Spleen (tissue), 11 donors: ENCODE measurements around the gene CRTC3. TPM values are rescaled to one million over a fixed set of nuclear protein-coding genes. Genes with fewer than 3 reads are reported as not detected.

Experiments
- DNase-seq: peaks from one replicate; pipeline ENCODE4 v3.0.0-alpha.2; 2020
- H3K27ac ChIP-seq, 8 donors: fragments of 200-600 bp; sonication (generic) in 7 of 8; 1 replicate in 4 of 8; 2 replicates in 4 of 8; pipeline versions ENCODE4 v1.5.0 to v1.8.0; 2016 to 2021; ENCODE audit warnings: inconsistent platforms in 4 of 8, mild to moderate bottlenecking in 4 of 8, moderate library complexity in 1 of 8
- H3K27me3 ChIP-seq, 7 donors: fragments of 200-600 bp; sonication (generic) in 6 of 7; replicated peaks in 1 of 7; 1 replicate in 4 of 7; 2 replicates in 3 of 7; pipeline versions ENCODE4 v1.5.0 to v1.8.0; 2016 to 2021; ENCODE audit warnings: inconsistent platforms in 3 of 7, mild to moderate bottlenecking in 1 of 7
- H3K36me3 ChIP-seq, 6 donors: fragments of 200-600 bp; sonication (generic) in 5 of 6; 1 replicate in 4 of 6; 2 replicates in 2 of 6; pipeline versions ENCODE4 v1.5.0 to v1.8.0; 2016 to 2021; ENCODE audit warnings: inconsistent platforms in 2 of 6
- H3K4me1 ChIP-seq, 6 donors: fragments of 200-600 bp; sonication (generic) in 5 of 6; 1 replicate in 3 of 6; 2 replicates in 3 of 6; pipeline versions ENCODE4 v1.5.0 to v1.8.0; 2016 to 2021; ENCODE audit warnings: inconsistent platforms in 3 of 6
- H3K4me3 ChIP-seq, 8 donors: fragments of 200-600 bp; sonication (generic) in 7 of 8; 1 replicate in 4 of 8; 2 replicates in 4 of 8; pipeline versions ENCODE4 v1.5.0 to v1.8.0; 2016 to 2021; ENCODE audit warnings: inconsistent platforms in 4 of 8, mild to moderate bottlenecking in 4 of 8, moderate library complexity in 2 of 8
- H3K9me3 ChIP-seq, 8 donors: fragments of 200-600 bp; sonication (generic) in 7 of 8; 1 replicate in 4 of 8; 2 replicates in 4 of 8; pipeline versions ENCODE4 v1.5.0 to v1.8.0; 2016 to 2021; ENCODE audit warnings: inconsistent platforms in 4 of 8
- POLR2A ChIP-seq, 3 donors: fragments of 450-650 bp; IDR thresholded peaks; one replicate each; pipeline ENCODE4 v1.5.1; 2017; ENCODE audit warnings: antibody characterized with exemption in 3 of 3, mild to moderate bottlenecking in 1 of 3
- POLR2AphosphoS5 ChIP-seq, 3 donors: sonication (generic); formaldehyde crosslinking; IDR thresholded peaks; one replicate each; pipeline ENCODE4 v1.5.1; 2017; ENCODE audit warnings: antibody characterized with exemption in 3 of 3
- WGBS, 5 donors: extraction: QIAGEN DNeasy Blood & Tissue Kit in 3 of 5; methylation state at CpG; one replicate each; pipeline versions ENCODE4 v1.1.5 to v1.1.7; 2013 to 2018; 5-methylcytosine and 5-hydroxymethylcytosine counted together
- intact Hi-C: fragments of 100-400 bp; cut with DNase I; formaldehyde crosslinking; loops from one replicate; pipeline ENCODE4 v1.15.0; 2023; ENCODE audit warnings: low total_unique reads
- polyA plus RNA-seq, 3 donors: library from polyadenylated mRNA; stranded (reverse); fragments of 200-250 nt; gene quantifications; one replicate each; pipeline ENCODE4 v1.2.1, GENCODE V29; 2013
- total RNA-seq, 7 donors: library from RNA; depleted of rRNA in 3 of 7; stranded (reverse); fragments of >200 nt in 3 of 7; fragmentation: NEBNext Ultra II Directional in 4 of 7; extraction: Animal tissue kit (Norgen Biotek cat#: 25700) in 4 of 7; gene quantifications; one replicate each; pipeline versions ENCODE4 v1.1.0 to v1.2.1, GENCODE V29; 2016 to 2021
- TF ChIP-seq, protein P1 (sequence below), 11 experiments: fragments of 200-600 bp in 7 of 11; fragments of 450-650 bp in 4 of 11; sonication (generic) in 4 of 11; IDR thresholded peaks in 8 of 11; conservative IDR thresholded peaks in 3 of 11; 1 replicate in 7 of 11; 2 replicates in 4 of 11; pipeline versions ENCODE4 v1.4.0 to v1.8.0; 2016 to 2021; ENCODE audit warnings: antibody characterized with exemption in 11 of 11, inconsistent platforms in 4 of 11, mild to moderate bottlenecking in 1 of 11
- donor health status: healthy with polysubstance abuse.
- donor health status: DM: no; HTN: no; CAD: no; lungs with moderate emphysema.
- donor health status: DM: no; HTN: no; CAD: no.
- donor health status: Bipolar disorder and iron deficiency.
- donor health status: healthy.
- donor health status: DM: no; HTN: no; CAD: no.
- donor health status: DM: yes; HTN: yes; CAD: no.

Gene CRTC3
- total and polyA plus RNA-seq, 10 donors: 7.7 to 51.2 (median 43.4) TPM

DNA sequence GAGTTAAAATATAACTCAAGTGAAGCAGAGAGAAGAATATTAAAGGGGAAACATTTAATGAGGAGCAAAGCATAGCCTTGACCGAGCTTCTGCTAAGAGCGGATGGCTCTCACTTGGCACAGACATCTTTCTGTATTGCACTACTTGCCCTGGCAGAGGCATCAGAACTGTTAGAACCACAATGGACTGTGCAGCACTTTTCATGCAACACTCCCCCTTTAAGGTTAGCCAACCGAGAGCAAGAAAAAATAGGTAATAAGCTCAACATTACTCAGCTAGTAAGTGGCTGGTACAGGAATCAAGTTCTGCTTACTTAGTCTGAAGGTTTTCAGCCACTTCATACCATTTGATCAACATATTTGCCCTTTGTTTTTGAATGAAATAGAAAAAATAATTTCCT, 33.7 kb downstream of the CRTC3 start:
- H3K27ac ChIP-seq: peak overlapping the region; percentile 57 to 86 (median 78)
- no peaks in the 10 kb centered on the region for H3K27me3 ChIP-seq
- peaks cover 22 to 99% (median 76%) of the 10 kb centered on the region in 6 donors for H3K4me1 ChIP-seq
- intact Hi-C loops: no loop called here
- 71 to 84% (median 82%) methylated on average over 3 of the region's 3 CpGs for WGBS, 5 donors
- no peak for TF ChIP-seq POLR2AphosphoS5 (IDR thresholded peaks at IDR 0.05)
- TF ChIP-seq, protein P1, sequence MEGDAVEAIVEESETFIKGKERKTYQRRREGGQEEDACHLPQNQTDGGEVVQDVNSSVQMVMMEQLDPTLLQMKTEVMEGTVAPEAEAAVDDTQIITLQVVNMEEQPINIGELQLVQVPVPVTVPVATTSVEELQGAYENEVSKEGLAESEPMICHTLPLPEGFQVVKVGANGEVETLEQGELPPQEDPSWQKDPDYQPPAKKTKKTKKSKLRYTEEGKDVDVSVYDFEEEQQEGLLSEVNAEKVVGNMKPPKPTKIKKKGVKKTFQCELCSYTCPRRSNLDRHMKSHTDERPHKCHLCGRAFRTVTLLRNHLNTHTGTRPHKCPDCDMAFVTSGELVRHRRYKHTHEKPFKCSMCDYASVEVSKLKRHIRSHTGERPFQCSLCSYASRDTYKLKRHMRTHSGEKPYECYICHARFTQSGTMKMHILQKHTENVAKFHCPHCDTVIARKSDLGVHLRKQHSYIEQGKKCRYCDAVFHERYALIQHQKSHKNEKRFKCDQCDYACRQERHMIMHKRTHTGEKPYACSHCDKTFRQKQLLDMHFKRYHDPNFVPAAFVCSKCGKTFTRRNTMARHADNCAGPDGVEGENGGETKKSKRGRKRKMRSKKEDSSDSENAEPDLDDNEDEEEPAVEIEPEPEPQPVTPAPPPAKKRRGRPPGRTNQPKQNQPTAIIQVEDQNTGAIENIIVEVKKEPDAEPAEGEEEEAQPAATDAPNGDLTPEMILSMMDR (IDR thresholded peaks at IDR 0.05 in 8 of 11, conservative IDR thresholded peaks at IDR 0.05 in 3 of 11): no peak
- no peak for TF ChIP-seq POLR2A (IDR thresholded peaks at IDR 0.05)
- DNase-seq: no peak
- H3K36me3 ChIP-seq: no peaks in the 10 kb centered on the region
- H3K4me3 ChIP-seq: no peak overlapping the region
- no peaks in the 10 kb centered on the region for H3K9me3 ChIP-seq

DNA sequence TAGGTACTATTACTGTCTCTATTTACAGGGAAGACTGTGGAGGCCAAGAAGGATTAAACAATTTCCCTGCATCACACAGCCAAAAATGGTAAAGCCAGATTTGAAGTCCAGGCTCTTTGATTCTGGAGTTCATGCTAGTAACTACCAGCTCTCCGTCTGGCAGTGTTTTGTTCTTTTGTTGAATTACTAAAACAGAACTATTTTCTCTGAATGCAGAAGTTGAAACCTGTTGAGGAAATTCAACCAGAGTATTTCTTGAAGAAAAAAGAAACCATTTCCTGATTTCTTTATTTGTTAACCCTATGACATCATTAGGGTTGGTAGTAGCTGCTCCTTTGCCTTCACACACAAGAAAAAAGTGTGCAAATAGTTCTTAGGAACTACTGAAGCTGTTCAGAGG, 34.3 kb downstream of the CRTC3 start:
- peak overlapping the region; percentile 57 to 86 (median 78) for H3K27ac ChIP-seq
- H3K4me3 ChIP-seq: peak overlapping the region in 1 of 8 donors; percentile 22
- no peak for TF ChIP-seq POLR2A (IDR thresholded peaks at IDR 0.05)
- no peak for TF ChIP-seq POLR2AphosphoS5 (IDR thresholded peaks at IDR 0.05)
- TF ChIP-seq, protein P1 (IDR thresholded peaks at IDR 0.05 in 8 of 11, conservative IDR thresholded peaks at IDR 0.05 in 3 of 11): no peak
- H3K4me1 ChIP-seq: peaks cover 24 to 99% (median 79%) of the 10 kb centered on the region in 6 donors
- no peaks in the 10 kb centered on the region for H3K27me3 ChIP-seq
- intact Hi-C loops: no loop called here
- H3K9me3 ChIP-seq: no peaks in the 10 kb centered on the region
- H3K36me3 ChIP-seq: no peaks in the 10 kb centered on the region
- DNase-seq: no peak
- WGBS, 5 donors: 13 to 38% (median 27%) methylated on average over 1 of the region's 1 CpG

DNA sequence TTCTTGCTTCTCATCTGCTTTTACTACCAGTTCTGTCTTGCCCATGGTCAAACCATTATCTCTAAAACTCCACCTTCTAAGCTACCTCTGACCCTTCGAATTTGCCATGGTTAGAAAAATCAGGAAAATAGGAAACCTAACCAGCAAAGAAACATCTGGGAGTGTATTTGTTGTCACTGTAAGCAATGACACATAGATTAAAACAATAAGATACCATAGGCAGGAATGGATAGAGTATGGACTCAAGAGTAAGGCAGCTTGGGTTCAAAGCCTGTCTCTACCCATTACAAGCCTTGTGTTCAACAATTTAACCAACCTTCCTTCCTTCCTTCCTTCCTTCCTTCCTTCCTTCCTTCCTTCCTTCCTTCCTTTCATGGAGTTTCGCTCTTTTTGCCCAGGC, 34.9 kb downstream of the CRTC3 start:
- Histone ChIP-seq H3K27me3 (no peaks in the 10 kb centered on the region), H3K4me1 (peaks cover 24 to 99% (median 82%) of the 10 kb centered on the region in 6 donors), H3K4me3 (peak overlapping the region in 1 of 8 donors; percentile 22), H3K27ac (peak overlapping the region; percentile 57 to 86 (median 78)), H3K9me3 (no peaks in the 10 kb centered on the region), H3K36me3 (no peaks in the 10 kb centered on the region)
- TF ChIP-seq POLR2A (IDR thresholded peaks at IDR 0.05) (no peak), POLR2AphosphoS5 (IDR thresholded peaks at IDR 0.05) (no peak)
- TF ChIP-seq, protein P1 (IDR thresholded peaks at IDR 0.05 in 8 of 11, conservative IDR thresholded peaks at IDR 0.05 in 3 of 11): no peak
- 48 to 71% (median 58%) methylated on average over 2 of the region's 2 CpGs for WGBS, 5 donors
- intact Hi-C loops: no loop called here
- no peak for DNase-seq

DNA sequence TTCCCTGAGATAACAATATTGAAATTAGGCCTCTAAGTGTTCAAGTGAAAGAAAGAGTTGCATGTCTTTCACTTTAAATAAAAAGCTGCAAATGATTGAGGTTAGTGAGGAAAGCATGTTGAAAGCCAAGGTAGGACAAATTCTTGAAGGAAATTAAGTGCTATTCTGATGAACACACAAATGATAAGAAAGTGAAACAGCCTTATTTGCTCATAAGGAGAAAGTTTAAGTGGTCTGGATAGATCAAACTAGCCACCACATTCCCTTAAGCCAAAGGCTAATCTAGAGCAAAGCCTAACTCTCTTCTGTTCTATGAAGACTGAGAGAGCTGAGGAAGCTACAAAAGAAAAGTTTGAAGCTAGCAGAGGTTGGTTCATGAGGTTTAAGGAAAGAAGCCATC, 36.1 kb downstream of the CRTC3 start:
- H3K36me3 ChIP-seq: no peaks in the 10 kb centered on the region
- no peak for TF ChIP-seq POLR2AphosphoS5 (IDR thresholded peaks at IDR 0.05)
- TF ChIP-seq, protein P1 (IDR thresholded peaks at IDR 0.05 in 8 of 11, conservative IDR thresholded peaks at IDR 0.05 in 3 of 11): no peak
- intact Hi-C loops: no loop called here
- H3K27ac ChIP-seq: peak overlapping the region in 5 of 8 donors; percentile 9 to 86 (median 81)
- DNase-seq: no peak
- peaks cover 27 to 100% (median 86%) of the 10 kb centered on the region in 6 donors for H3K4me1 ChIP-seq
- no peaks in the 10 kb centered on the region for H3K9me3 ChIP-seq
- no peaks in the 10 kb centered on the region for H3K27me3 ChIP-seq
- H3K4me3 ChIP-seq: no peak overlapping the region
